ENCODE results near the gene RFX7. TPM values are rescaled to one million over a fixed set of nuclear protein-coding genes. Genes with fewer than 3 reads are reported as not detected.

The RFX7 gene
- total and polyA plus RNA-seq, 2 of the 8 experiments (the other 6 are each of a cell fraction or from before 2014, with no cell fraction given) = 10.4 to 40.9 TPM

- H2BK12ac ChIP-seq (ENCODE audit: low read depth, low read length) = no peak overlapping the region
- no peak overlapping the region for H2BK15ac ChIP-seq (ENCODE audit: low read length)
- H3K27me3 ChIP-seq (replicated peaks in 1 of 4; ENCODE audit: control insufficient read depth in 3 of 4, extremely low read depth in 1 of 4, insufficient read depth in 3 of 4, low read length in 3 of 4) = no peaks in the 10 kb centered on the region
- H3K9me3 ChIP-seq (ENCODE audit: insufficient read depth in 2 of 2, low read depth in 1 of 2, low read length in 1 of 2) = no peaks in the 10 kb centered on the region
- H3K4me3 ChIP-seq (ENCODE audit: extremely low read depth in 1 of 4, insufficient read depth in 2 of 4, low read depth in 3 of 4, low read length in 4 of 4) = no peak overlapping the region
- H4K8ac ChIP-seq (ENCODE audit: extremely low read depth, insufficient read depth, low read length) = no peak overlapping the region
- no peak overlapping the region for H3K4ac ChIP-seq (replicated peaks; ENCODE audit: insufficient read length, low read depth, low read length)
- no peak overlapping the region for H3K9ac ChIP-seq (replicated peaks in 1 of 4; ENCODE audit: extremely low read depth in 1 of 4, low read depth in 3 of 4, low read length in 3 of 4)
- no peak overlapping the region for H3K56ac ChIP-seq (replicated peaks; ENCODE audit: insufficient read length, low read depth, low read length)
- TF ChIP-seq SIX5 (IDR thresholded peaks at IDR 0.05; ENCODE audit: low read depth, low read length) (no peak), SP2 (IDR thresholded peaks at IDR 0.05; ENCODE audit: low read length) (no peak), MAX (IDR thresholded peaks at IDR 0.05) (no peak), BRCA1 (IDR thresholded peaks at IDR 0.05; ENCODE audit: low read depth, low read length) (no peak), BCL11A (IDR thresholded peaks at IDR 0.05; ENCODE audit: low read depth in 2 of 2, low read length in 2 of 2) (no peak), POU5F1 (IDR thresholded peaks at IDR 0.05; ENCODE audit: low read depth, low read length) (no peak), KDM1A (IDR thresholded peaks at IDR 0.05; ENCODE audit: borderline replicate concordance, low read length) (no peak), KDM4A (IDR thresholded peaks at IDR 0.05; ENCODE audit: low read depth, low read length, severe bottlenecking) (no peak), YY1 (IDR thresholded peaks at IDR 0.05; ENCODE audit: low read depth, low read length) (no peak)
- H3K79me2 ChIP-seq (ENCODE audit: control insufficient read depth in 1 of 2, insufficient read depth in 2 of 2, low read length in 2 of 2) = peaks cover 0 to 91% of the 10 kb centered on the region in 2 experiments; a peak in 3 of 4 replicates
- no peak overlapping the region for H2AK5ac ChIP-seq (ENCODE audit: low read depth, low read length)
- no peaks in the 10 kb centered on the region; the same call in 1 of the 2 replicates for H3K23me2 ChIP-seq (ENCODE audit: low read depth, low read length)
- H2AFZ ChIP-seq (ENCODE audit: low read length) = no peak overlapping the region
- no peak overlapping the region for H2BK120ac ChIP-seq (replicated peaks; ENCODE audit: low read depth, low read length)
- H3K27ac ChIP-seq (ENCODE audit: low read depth, low read length) = no peak overlapping the region
- DNase-seq (ENCODE audit: low read depth in 1 of 2, low spot score in 2 of 2) (no peak), FAIRE-seq (no peak)
- no peak overlapping the region for H2BK20ac ChIP-seq (ENCODE audit: low read length)
- ChIA-PET CTCF (ENCODE audit: partially characterized antibody) (no interaction called here), POLR2A (ENCODE audit: partially characterized antibody) (no interaction called here)
- no peak overlapping the region for H3K14ac ChIP-seq (ENCODE audit: insufficient read length)
- H4K91ac ChIP-seq (replicated peaks; ENCODE audit: insufficient read length, low read length) = no peak overlapping the region
- H3K18ac ChIP-seq (ENCODE audit: extremely low read depth, low read length) = no peak overlapping the region
- no peak overlapping the region for H3K4me2 ChIP-seq (ENCODE audit: insufficient read depth in 1 of 2, low read depth in 2 of 2, low read length in 2 of 2)
- peaks cover 2% of the 10 kb centered on the region; the same call in 1 of the 2 replicates for H3K79me1 ChIP-seq (ENCODE audit: low read depth, low read length)
- no peak overlapping the region for H4K5ac ChIP-seq (ENCODE audit: insufficient read length, low read depth, low read length)
- no peaks in the 10 kb centered on the region for H3K4me1 ChIP-seq (replicated peaks in 1 of 4; ENCODE audit: control insufficient read depth in 3 of 4, insufficient read depth in 4 of 4, low read length in 3 of 4)
- no peak overlapping the region for H3K23ac ChIP-seq (ENCODE audit: insufficient read length)
- peaks cover 0 to 1% of the 10 kb centered on the region in 2 experiments for H4K20me1 ChIP-seq (replicated peaks in 1 of 2; ENCODE audit: control insufficient read depth in 1 of 2, insufficient read depth in 2 of 2, low read length in 2 of 2)
- no peak overlapping the region for H2BK5ac ChIP-seq (ENCODE audit: low read depth, low read length)
- H3K36me3 ChIP-seq (ENCODE audit: control insufficient read depth in 2 of 4, insufficient read depth in 4 of 4, low read length in 3 of 4) = no peaks in the 10 kb centered on the region; a peak in 1 of 8 replicates
- WGBS, 2 experiments (ENCODE audit: extremely low coverage in 1 of 2, insufficient coverage in 1 of 2, insufficient read length in 1 of 2, insufficient replicate concordance in 2 of 2, low coverage in 1 of 2, low lambda C conversion rate in 2 of 2, missing lambda C conversion rate in 1 of 2) = 89% methylated on average over 3 of the region's 3 CpGs; no CpG with 5 or more reads in 1 of the 2 experiments
These were observed 59.2 kb downstream of the RFX7 start for GRCh38 chr15:56184516-56184915.

Data from H1 (cell line).